ENCODE results near the gene NUDT2. TPM values are rescaled to one million over a fixed set of nuclear protein-coding genes. Genes with fewer than 3 reads are reported as not detected.
"Not testable (repeated sequence)": the region's sequence is repeated elsewhere in the genome, so short reads cannot be mapped to it uniquely, and the experiment has no call there.

Gene NUDT2
- total RNA-seq, 1 donor from 2014 or later, result 16.8 TPM

DNA sequence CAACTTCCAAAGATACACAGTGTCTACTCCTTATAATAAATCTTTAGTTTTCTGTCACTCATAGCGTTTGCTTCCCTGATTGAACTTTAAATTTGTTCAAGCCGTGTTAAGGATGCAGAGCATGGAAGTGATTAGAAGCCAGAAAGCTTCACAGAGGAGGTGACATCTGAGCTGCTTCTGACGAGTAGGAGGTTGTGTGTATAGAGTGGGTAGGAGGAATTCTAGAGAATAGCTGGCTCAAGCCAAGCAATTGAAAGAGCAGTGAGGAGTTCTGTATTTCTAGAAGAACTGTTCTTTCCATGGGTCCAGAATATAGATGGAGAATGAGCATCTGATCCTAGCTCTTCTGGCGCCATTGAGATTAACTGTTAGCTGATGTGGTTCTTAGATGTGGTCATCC, 6.0 kb downstream of the NUDT2 start:
- TF ChIP-seq, protein P1, sequence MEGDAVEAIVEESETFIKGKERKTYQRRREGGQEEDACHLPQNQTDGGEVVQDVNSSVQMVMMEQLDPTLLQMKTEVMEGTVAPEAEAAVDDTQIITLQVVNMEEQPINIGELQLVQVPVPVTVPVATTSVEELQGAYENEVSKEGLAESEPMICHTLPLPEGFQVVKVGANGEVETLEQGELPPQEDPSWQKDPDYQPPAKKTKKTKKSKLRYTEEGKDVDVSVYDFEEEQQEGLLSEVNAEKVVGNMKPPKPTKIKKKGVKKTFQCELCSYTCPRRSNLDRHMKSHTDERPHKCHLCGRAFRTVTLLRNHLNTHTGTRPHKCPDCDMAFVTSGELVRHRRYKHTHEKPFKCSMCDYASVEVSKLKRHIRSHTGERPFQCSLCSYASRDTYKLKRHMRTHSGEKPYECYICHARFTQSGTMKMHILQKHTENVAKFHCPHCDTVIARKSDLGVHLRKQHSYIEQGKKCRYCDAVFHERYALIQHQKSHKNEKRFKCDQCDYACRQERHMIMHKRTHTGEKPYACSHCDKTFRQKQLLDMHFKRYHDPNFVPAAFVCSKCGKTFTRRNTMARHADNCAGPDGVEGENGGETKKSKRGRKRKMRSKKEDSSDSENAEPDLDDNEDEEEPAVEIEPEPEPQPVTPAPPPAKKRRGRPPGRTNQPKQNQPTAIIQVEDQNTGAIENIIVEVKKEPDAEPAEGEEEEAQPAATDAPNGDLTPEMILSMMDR (IDR thresholded peaks at IDR 0.05; ENCODE audit: unreplicated experiment), result no peak
- H3K27me3 Mint-ChIP-seq (ENCODE audit: unreplicated experiment), result peaks cover 3% of the 10 kb centered on the region
- H3K36me3 Mint-ChIP-seq (ENCODE audit: low read depth, unreplicated experiment), result peaks cover 4% of the 10 kb centered on the region
- no peak overlapping the region for H3K4me3 Mint-ChIP-seq (ENCODE audit: unreplicated experiment)
- DNase-seq (ENCODE audit: low spot score), result no peak
- no peaks in the 10 kb centered on the region for H3K9me3 Mint-ChIP-seq (ENCODE audit: unreplicated experiment)
- H3K27ac Mint-ChIP-seq (ENCODE audit: unreplicated experiment), result no peak overlapping the region
- H3K4me1 Mint-ChIP-seq (ENCODE audit: unreplicated experiment), result peaks cover 14% of the 10 kb centered on the region

DNA sequence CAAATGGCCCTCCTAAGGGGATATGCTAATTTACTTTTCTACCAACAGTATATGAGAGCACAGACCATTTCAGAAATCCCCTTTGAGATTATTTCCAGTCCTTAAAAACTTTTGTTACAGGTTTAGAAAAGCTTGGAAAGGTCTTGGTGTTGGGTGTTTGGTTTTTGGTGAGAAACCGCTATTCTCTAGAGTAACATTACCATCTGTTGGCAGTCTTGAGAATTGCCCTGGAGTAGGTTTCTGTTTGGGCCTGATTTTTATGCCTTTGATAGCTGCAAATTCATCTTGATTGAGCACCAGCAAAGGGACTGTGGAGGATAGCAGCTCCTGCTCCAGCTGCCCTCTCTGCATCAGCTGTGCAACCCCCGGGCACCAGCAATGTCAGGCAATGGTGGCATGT, 8.0 kb downstream of the NUDT2 start:
- Mint-ChIP-seq H3K27ac (ENCODE audit: unreplicated experiment) (no peak overlapping the region), H3K27me3 (ENCODE audit: unreplicated experiment) (peaks cover 2% of the 10 kb centered on the region), H3K36me3 (ENCODE audit: low read depth, unreplicated experiment) (peaks cover 6% of the 10 kb centered on the region), H3K4me1 (ENCODE audit: unreplicated experiment) (peaks cover 22% of the 10 kb centered on the region), H3K9me3 (ENCODE audit: unreplicated experiment) (no peaks in the 10 kb centered on the region), H3K4me3 (ENCODE audit: unreplicated experiment) (no peak overlapping the region)
- no peak for DNase-seq (ENCODE audit: low spot score)
- TF ChIP-seq, protein P1 (IDR thresholded peaks at IDR 0.05; ENCODE audit: unreplicated experiment), result no peak

- H3K4me1 Mint-ChIP-seq (ENCODE audit: unreplicated experiment), result peaks cover 23% of the 10 kb centered on the region
- H3K27me3 Mint-ChIP-seq (ENCODE audit: unreplicated experiment); H3K4me3 Mint-ChIP-seq (ENCODE audit: unreplicated experiment); H3K27ac Mint-ChIP-seq (ENCODE audit: unreplicated experiment); H3K36me3 Mint-ChIP-seq (ENCODE audit: low read depth, unreplicated experiment); H3K9me3 Mint-ChIP-seq (ENCODE audit: unreplicated experiment); DNase-seq (ENCODE audit: low spot score): not testable (repeated sequence)
Observed at GRCh38 chr9:34338079-34338478, 8.7 kb downstream of the NUDT2 start.

GRCh38 chr9:34338665-34339385, 9.5 kb downstream of the NUDT2 start:
- no peaks in the 10 kb centered on the region for H3K9me3 Mint-ChIP-seq (ENCODE audit: unreplicated experiment)
- no peak overlapping the region for H3K27ac Mint-ChIP-seq (ENCODE audit: unreplicated experiment)
- TF ChIP-seq, protein P1 (IDR thresholded peaks at IDR 0.05; ENCODE audit: unreplicated experiment), result no peak
- peaks cover 23% of the 10 kb centered on the region for H3K4me1 Mint-ChIP-seq (ENCODE audit: unreplicated experiment)
- peaks cover 6% of the 10 kb centered on the region for H3K36me3 Mint-ChIP-seq (ENCODE audit: low read depth, unreplicated experiment)
- DNase-seq (ENCODE audit: low spot score), result no peak
- H3K27me3 Mint-ChIP-seq (ENCODE audit: unreplicated experiment), result peaks cover 2% of the 10 kb centered on the region
- H3K4me3 Mint-ChIP-seq (ENCODE audit: unreplicated experiment), result no peak overlapping the region

DNA sequence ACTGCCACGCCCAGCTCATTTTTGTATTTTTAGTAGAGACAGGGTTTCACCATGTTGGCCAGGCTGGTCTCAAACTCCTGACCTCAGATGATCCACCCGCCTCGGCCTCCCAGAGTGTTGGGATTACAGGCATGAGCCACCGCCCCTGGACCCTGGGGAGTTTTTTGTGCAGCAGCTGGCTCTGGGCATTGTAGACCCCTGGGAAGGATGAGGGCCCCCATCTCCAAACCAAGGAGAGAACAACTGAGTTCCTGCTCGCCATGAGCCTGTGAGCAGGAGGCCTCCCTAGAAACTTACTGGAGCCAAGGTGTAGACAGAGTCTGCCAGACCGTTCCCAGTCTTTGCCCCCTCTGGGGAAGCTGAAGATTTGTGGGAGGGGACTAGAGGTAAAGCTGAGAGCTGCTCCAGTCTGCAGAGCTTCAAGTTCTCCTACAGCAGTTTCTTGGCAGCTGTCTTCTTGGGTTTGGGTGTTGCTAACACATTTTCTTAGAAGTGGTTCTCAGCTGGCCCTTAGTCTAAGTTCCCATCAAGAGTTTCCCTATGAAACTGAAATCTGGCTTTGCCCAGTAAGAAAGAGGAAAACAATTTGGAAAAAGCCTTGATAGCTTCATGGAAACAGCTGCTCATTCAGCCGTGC, 12.4 kb downstream of the NUDT2 start:
- Mint-ChIP-seq H3K27ac (ENCODE audit: unreplicated experiment) (no peak overlapping the region), H3K4me3 (ENCODE audit: unreplicated experiment) (no peak overlapping the region), H3K36me3 (ENCODE audit: low read depth, unreplicated experiment) (peaks cover 6% of the 10 kb centered on the region), H3K4me1 (ENCODE audit: unreplicated experiment) (peaks cover 14% of the 10 kb centered on the region), H3K9me3 (ENCODE audit: unreplicated experiment) (no peaks in the 10 kb centered on the region), H3K27me3 (ENCODE audit: unreplicated experiment) (peaks cover 2% of the 10 kb centered on the region)
- TF ChIP-seq, protein P1 (IDR thresholded peaks at IDR 0.05; ENCODE audit: unreplicated experiment), result no peak
- DNase-seq (ENCODE audit: low spot score), result no peak

All from endothelial cell (in vitro differentiated cells).